Jurkat, Clone E6-1 (cell line): ENCODE data around the gene FAM171A1.

Experiments
- DNase-seq: peaks from one replicate; pipeline ENCODE4 v3.0.0-alpha.2; 2011; ENCODE audit warnings: low read depth, low spot score
- H3K4me3 ChIP-seq: 2 replicates; pipeline ENCODE4 v1.5.1; 2011; ENCODE audit warnings: mild to moderate bottlenecking, low read length, control low read depth, moderate library complexity

Gene FAM171A1

DNA sequence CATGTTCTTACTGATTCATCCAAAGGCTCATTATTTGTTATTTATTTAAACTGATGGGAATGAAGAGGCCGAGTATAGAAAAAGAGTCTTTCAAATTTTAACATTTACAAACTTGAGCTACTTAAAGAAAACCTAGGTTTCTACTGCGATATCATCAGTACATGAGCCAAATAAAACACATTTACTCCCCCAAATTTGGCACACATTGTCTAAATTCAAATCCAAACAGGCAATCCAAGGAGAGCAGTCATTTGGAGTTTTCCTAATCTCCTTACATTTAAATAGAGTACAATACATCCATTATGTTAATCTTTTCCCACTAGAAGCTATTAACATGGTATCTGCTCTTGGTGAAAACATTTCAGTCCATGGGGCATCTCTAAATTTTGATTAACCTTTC lies 204.8 kb downstream of the FAM171A1 start:
- DNase-seq: no peak
- H3K4me3 ChIP-seq: no peak overlapping the region

DNA sequence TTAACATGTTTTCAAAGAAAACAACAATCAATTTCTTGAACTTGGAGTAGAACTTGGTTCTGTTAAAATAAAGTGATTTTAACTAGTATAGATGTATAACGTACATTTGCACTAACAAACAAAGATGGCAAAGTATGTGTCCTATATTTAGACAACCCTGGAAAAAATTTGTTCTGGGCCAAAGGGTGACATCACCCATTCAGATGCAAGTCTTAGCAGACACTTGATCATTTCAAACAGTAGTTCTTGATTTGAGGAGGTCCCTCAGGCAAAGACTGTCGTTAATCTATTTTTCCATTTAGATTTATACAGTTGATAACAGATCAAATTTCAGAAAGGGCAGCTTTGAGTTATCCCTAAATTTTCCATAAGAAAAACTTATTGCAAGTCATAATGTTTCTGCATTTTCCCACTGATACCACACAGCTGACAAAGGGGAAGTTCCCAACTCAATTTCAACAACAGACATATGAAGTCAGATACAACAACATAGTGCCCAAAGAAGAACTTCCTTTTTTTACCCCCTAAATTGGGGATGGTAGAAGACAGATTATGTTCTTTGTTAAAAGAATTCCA lies 207.7 kb downstream of the FAM171A1 start:
- DNase-seq: no peak
- no peak overlapping the region for H3K4me3 ChIP-seq
